CD14-positive monocyte (primary cell): ENCODE results near the gene MANSC4. TPM values are rescaled to one million over a fixed set of nuclear protein-coding genes. Genes with fewer than 3 reads are reported as not detected.

Source experiments
- DNase-seq, 3 donors: peaks; one replicate each; pipeline ENCODE4 v3.0.0-alpha.2; 2011 to 2022
- H2AFZ ChIP-seq: 2 replicates; pipeline ENCODE4 v1.6.0; 2012; ENCODE audit warnings: mild to moderate bottlenecking, low read depth, low read length, inconsistent platforms; ENCODE audit not compliant: insufficient read depth, poor library complexity, severe bottlenecking
- H3K27ac ChIP-seq, 2 donors: 1 replicate in 1 of 2; 2 replicates in 1 of 2; pipeline ENCODE4 v1.5.1; 2012 to 2013; ENCODE audit warnings: low read length in 2 of 2, control low read depth in 1 of 2, inconsistent platforms in 1 of 2, low read depth in 1 of 2, mild to moderate bottlenecking in 1 of 2
- H3K27me3 ChIP-seq, 2 donors: one replicate each; pipeline versions ENCODE4 v1.6.0 to v1.6.1; 2011 to 2013; ENCODE audit warnings: low read length in 2 of 2; ENCODE audit not compliant: control insufficient read depth in 2 of 2, insufficient read depth in 2 of 2
- H3K36me3 ChIP-seq, 2 donors: replicated peaks in 1 of 2; 1 replicate in 1 of 2; 2 replicates in 1 of 2; pipeline versions ENCODE4 v1.5.1 to v1.6.1; 2012 to 2013; ENCODE audit warnings: low read length in 2 of 2, control low read depth in 1 of 2, inconsistent platforms in 1 of 2, mild to moderate bottlenecking in 1 of 2; ENCODE audit not compliant: insufficient read depth in 2 of 2, control insufficient read depth in 1 of 2
- H3K4me1 ChIP-seq, 2 donors: 1 replicate in 1 of 2; 2 replicates in 1 of 2; pipeline versions ENCODE4 v1.5.1 to v1.6.1; 2012 to 2013; ENCODE audit warnings: low read length in 2 of 2, control low read depth in 1 of 2, inconsistent platforms in 1 of 2, mild to moderate bottlenecking in 1 of 2, moderate library complexity in 1 of 2; ENCODE audit not compliant: insufficient read depth in 2 of 2, control insufficient read depth in 1 of 2
- H3K4me2 ChIP-seq: replicated peaks from 2 replicates; pipeline ENCODE3; 2012; ENCODE audit warnings: low read length, moderate library complexity, mild to moderate bottlenecking; ENCODE audit not compliant: poor library complexity, severe bottlenecking; ENCODE audit errors: extremely low read depth
- H3K4me3 ChIP-seq, 3 experiments: fragments of 200-600 bp in 1 of 3; sonication (generic) in 1 of 3; replicated peaks in 1 of 3; 1 replicate in 2 of 3; 2 replicates in 1 of 3; pipeline ENCODE4 v1.5.1; 2011 to 2013; ENCODE audit warnings: low read length in 3 of 3, mild to moderate bottlenecking in 3 of 3, control low read depth in 2 of 3, low read depth in 2 of 3, inconsistent platforms in 1 of 3, moderate library complexity in 1 of 3
- H3K79me2 ChIP-seq: 2 replicates; pipeline ENCODE4 v1.6.0; 2012; ENCODE audit warnings: mild to moderate bottlenecking, control low read depth, inconsistent platforms, low read length, moderate library complexity; ENCODE audit not compliant: insufficient read depth
- H3K9ac ChIP-seq: 2 replicates; pipeline ENCODE4 v1.6.0; 2017; ENCODE audit warnings: low read length, mild to moderate bottlenecking; ENCODE audit not compliant: insufficient read depth, poor library complexity, severe bottlenecking
- H3K9me3 ChIP-seq, 2 donors: replicated peaks in 1 of 2; 1 replicate in 1 of 2; 2 replicates in 1 of 2; pipeline versions ENCODE4 v1.5.1 to v1.6.1; 2012 to 2013; ENCODE audit warnings: low read length in 2 of 2, control low read depth in 1 of 2; ENCODE audit not compliant: control insufficient read depth in 1 of 2, insufficient read depth in 1 of 2
- H4K20me1 ChIP-seq: 2 replicates; pipeline ENCODE4 v1.6.0; 2012; ENCODE audit warnings: mild to moderate bottlenecking, low read length, control low read depth, moderate library complexity; ENCODE audit not compliant: insufficient read depth
- H3K27ac Mint-ChIP-seq, 7 donors: one replicate each; pipeline ENCODE4 v1.8.0; 2020; ENCODE audit warnings: mild to moderate bottlenecking in 7 of 7, mixed read lengths in 7 of 7, moderate library complexity in 6 of 7, inconsistent platforms in 2 of 7
- H3K27me3 Mint-ChIP-seq, 3 donors: one replicate each; pipeline ENCODE4 v1.8.0; 2021 to 2022; ENCODE audit warnings: low read depth in 3 of 3, mild to moderate bottlenecking in 3 of 3, mixed read lengths in 3 of 3, moderate library complexity in 3 of 3, inconsistent platforms in 1 of 3
- H3K36me3 Mint-ChIP-seq, 2 donors: one replicate each; pipeline ENCODE4 v1.8.0; 2020; ENCODE audit warnings: mixed read lengths in 2 of 2, inconsistent platforms in 1 of 2, mild to moderate bottlenecking in 1 of 2
- H3K4me1 Mint-ChIP-seq: one replicate; pipeline ENCODE4 v1.8.0; 2020; ENCODE audit warnings: mild to moderate bottlenecking, mixed read lengths
- H3K4me3 Mint-ChIP-seq, 2 donors: one replicate each; pipeline ENCODE4 v1.8.0; 2020; ENCODE audit warnings: mild to moderate bottlenecking in 2 of 2, mixed read lengths in 2 of 2, moderate library complexity in 1 of 2
- H3K9me3 Mint-ChIP-seq, 7 donors: one replicate each; pipeline ENCODE4 v1.8.0; 2020 to 2022; ENCODE audit warnings: mixed read lengths in 7 of 7, mild to moderate bottlenecking in 6 of 7, moderate library complexity in 6 of 7, inconsistent platforms in 2 of 7
- CTCF ChIP-seq: fragments of 200-600 bp; IDR thresholded peaks from one replicate; pipeline ENCODE4 v1.8.0; 2022; ENCODE audit warnings: antibody characterized with exemption, mild to moderate bottlenecking
- WGBS: methylation state at CpG from one replicate; pipeline ENCODE4 v1.1.5; 2013; ENCODE audit warnings: missing lambda C conversion rate; ENCODE audit not compliant: insufficient coverage; 5-methylcytosine and 5-hydroxymethylcytosine counted together
- intact Hi-C, 2 donors: fragments of 100-400 bp; cut with micrococcal nuclease; formaldehyde crosslinking; loops; one replicate each; pipeline versions ENCODE4 v1.15.0 to v1.15.1; 2023
- polyA plus RNA-seq, 3 donors: library from polyadenylated mRNA; depleted of rRNA in 1 of 3; unstranded in 2 of 3; stranded (reverse) in 1 of 3; fragments of 300-500 nt in 2 of 3; fragments of >200 nt in 1 of 3; fragmentation: Illumina TruSeq in 2 of 3; gene quantifications; 1 replicate in 2 of 3; 2 replicates in 1 of 3; pipeline ENCODE4 v1.2.3, GENCODE V29; 2012 to 2021

The MANSC4 gene
- polyA plus RNA-seq, 3 donors, result not detected

- no peak overlapping the region for H3K4me3 Mint-ChIP-seq
- H3K9ac ChIP-seq, result no peak overlapping the region
- H3K9me3 Mint-ChIP-seq, result peaks cover 0 to 7% (median 0%) of the 10 kb centered on the region in 7 donors
- TF ChIP-seq CTCF, result no peak
- H3K79me2 ChIP-seq, result no peaks in the 10 kb centered on the region
- no peaks in the 10 kb centered on the region for H4K20me1 ChIP-seq
- no peaks in the 10 kb centered on the region for H3K27me3 ChIP-seq
- no peak overlapping the region for H3K27ac Mint-ChIP-seq
- intact Hi-C loops, result no loop called here
- no peaks in the 10 kb centered on the region for H3K9me3 ChIP-seq
- H3K4me1 ChIP-seq, result peaks cover 4 to 7% of the 10 kb centered on the region in 2 donors
- no peaks in the 10 kb centered on the region for H3K36me3 ChIP-seq
- H3K27me3 Mint-ChIP-seq, result peaks cover 0 to 6% (median 1%) of the 10 kb centered on the region in 3 donors
- WGBS, result 78% methylated on average over 5 of the region's 6 CpGs
- no peak overlapping the region for H2AFZ ChIP-seq
- H3K36me3 Mint-ChIP-seq, result no peaks in the 10 kb centered on the region
- no peak overlapping the region for H3K4me3 ChIP-seq
- H3K4me2 ChIP-seq, result no peak overlapping the region
- DNase-seq, result no peak
- peaks cover 13% of the 10 kb centered on the region for H3K4me1 Mint-ChIP-seq
- H3K27ac ChIP-seq, result no peak overlapping the region
These were observed 28.8 kb upstream of the MANSC4 start for GRCh38 chr12:27808841-27809240.

GRCh38 chr12:27807063-27807703 lies 27.1 kb upstream of the MANSC4 start:
- H3K4me1 Mint-ChIP-seq, result peaks cover 13% of the 10 kb centered on the region
- no peak overlapping the region for H3K4me2 ChIP-seq
- H3K27me3 Mint-ChIP-seq, result peaks cover 0 to 6% (median 1%) of the 10 kb centered on the region in 3 donors
- H4K20me1 ChIP-seq, result no peaks in the 10 kb centered on the region
- no peaks in the 10 kb centered on the region for H3K27me3 ChIP-seq
- H3K4me1 ChIP-seq, result peaks cover 4 to 7% of the 10 kb centered on the region in 2 donors
- H3K36me3 Mint-ChIP-seq, result no peaks in the 10 kb centered on the region
- H3K36me3 ChIP-seq, result no peaks in the 10 kb centered on the region
- H3K9ac ChIP-seq, result no peak overlapping the region
- H2AFZ ChIP-seq, result no peak overlapping the region
- H3K27ac Mint-ChIP-seq, result no peak overlapping the region
- no peak for DNase-seq
- H3K9me3 Mint-ChIP-seq, result peaks cover 0 to 3% (median 0%) of the 10 kb centered on the region in 7 donors
- intact Hi-C loops, result no loop called here
- H3K4me3 Mint-ChIP-seq, result peak overlapping the region in 1 of 2 donors; percentile 26
- no peak for TF ChIP-seq CTCF
- no peaks in the 10 kb centered on the region for H3K9me3 ChIP-seq
- 49% methylated on average over 3 of the region's 8 CpGs for WGBS
- H3K4me3 ChIP-seq, result no peak overlapping the region
- no peaks in the 10 kb centered on the region for H3K79me2 ChIP-seq
- no peak overlapping the region for H3K27ac ChIP-seq
